Omental fat pad (tissue), 4 donors: Measurements from ENCODE around the gene ACAT2. TPM values are rescaled to one million over a fixed set of nuclear protein-coding genes. Genes with fewer than 3 reads are reported as not detected.
"Not testable (repeated sequence)": the region's sequence is repeated elsewhere in the genome, so short reads cannot be mapped to it uniquely, and the experiment has no call there.

Experiments used
- ATAC-seq: fragments of 150-250 bp; one replicate; pipeline ENCODE4 v1.9.1; 2016; ENCODE audit warnings: mild to moderate bottlenecking, moderate library complexity; ENCODE audit not compliant: low FRiP score
- DNase-seq: peaks from one replicate; pipeline ENCODE4 v3.0.0-alpha.2; 2019; ENCODE audit warnings: low spot score
- CTCF ChIP-seq, 3 donors: fragments of 450-650 bp; IDR thresholded peaks; one replicate each; pipeline ENCODE4 v1.5.1; 2016 to 2017; ENCODE audit warnings: antibody characterized with exemption in 3 of 3, mild to moderate bottlenecking in 3 of 3, moderate library complexity in 2 of 3
- total RNA-seq, 4 donors: library from RNA; depleted of rRNA; stranded (reverse); fragments of >200 nt; gene quantifications; one replicate each; pipeline ENCODE4 v1.1.0, GENCODE V29; 2016

Gene ACAT2
- total RNA-seq, 4 donors from 2014 or later: 4.6 to 15.1 (median 6.5) TPM

GRCh38 chr6:159790149-159790955, 28.5 kb downstream of the ACAT2 start, which contains the start of gene MRPL18:
Gene MRPL18, plus strand, starts transcription at chr6:159790467. Its CDS starts 121 bp downstream, at chr6:159790588.
- TF ChIP-seq CTCF (IDR thresholded peaks at IDR 0.05): no peak
- peak; percentile 92 for ATAC-seq
- peak; percentile 61 for DNase-seq

GRCh38 chr6:159790956-159791598, 29.2 kb downstream of the ACAT2 start:
- ATAC-seq: no peak
- TF ChIP-seq CTCF (IDR thresholded peaks at IDR 0.05): no peak
- no peak for DNase-seq

GRCh38 chr6:159794976-159795375, 33.1 kb downstream of the ACAT2 start:
- not testable (repeated sequence) for DNase-seq, ATAC-seq

GRCh38 chr6:159797554-159797953, 35.7 kb downstream of the ACAT2 start:
- no peak for DNase-seq
- no peak for ATAC-seq
- no peak for TF ChIP-seq CTCF (IDR thresholded peaks at IDR 0.05)

GRCh38 chr6:159800141-159800865, 38.5 kb downstream of the ACAT2 start, which contains the start of gene PNLDC1:
Gene PNLDC1, plus strand, starts transcription at chr6:159800276. Its CDS starts 32 bp downstream, at chr6:159800308.
- no peak for TF ChIP-seq CTCF (IDR thresholded peaks at IDR 0.05)
- no peak for DNase-seq
- ATAC-seq: peak; percentile 22

GRCh38 chr6:159801935-159802334, 40.1 kb downstream of the ACAT2 start:
- DNase-seq: no peak
- no peak for ATAC-seq
- TF ChIP-seq CTCF (IDR thresholded peaks at IDR 0.05): no peak

GRCh38 chr6:159804504-159804903, 42.7 kb downstream of the ACAT2 start:
- DNase-seq (no peak), ATAC-seq (no peak)
- TF ChIP-seq CTCF (IDR thresholded peaks at IDR 0.05): no peak
